HG02938 (cell line): Measurements from ENCODE around the gene PRTG.
"Not testable (repeated sequence)": the region's sequence is repeated elsewhere in the genome, so short reads cannot be mapped to it uniquely, and the experiment has no call there.

Experiments used
- ATAC-seq: cut with Tn5 transposase; IDR thresholded peaks from one replicate; pipeline ENCODE4 v1.9.1; 2021; ENCODE audit warnings: mild to moderate bottlenecking, moderate library complexity; ENCODE audit not compliant: unreplicated experiment

PRTG gene, protein sequence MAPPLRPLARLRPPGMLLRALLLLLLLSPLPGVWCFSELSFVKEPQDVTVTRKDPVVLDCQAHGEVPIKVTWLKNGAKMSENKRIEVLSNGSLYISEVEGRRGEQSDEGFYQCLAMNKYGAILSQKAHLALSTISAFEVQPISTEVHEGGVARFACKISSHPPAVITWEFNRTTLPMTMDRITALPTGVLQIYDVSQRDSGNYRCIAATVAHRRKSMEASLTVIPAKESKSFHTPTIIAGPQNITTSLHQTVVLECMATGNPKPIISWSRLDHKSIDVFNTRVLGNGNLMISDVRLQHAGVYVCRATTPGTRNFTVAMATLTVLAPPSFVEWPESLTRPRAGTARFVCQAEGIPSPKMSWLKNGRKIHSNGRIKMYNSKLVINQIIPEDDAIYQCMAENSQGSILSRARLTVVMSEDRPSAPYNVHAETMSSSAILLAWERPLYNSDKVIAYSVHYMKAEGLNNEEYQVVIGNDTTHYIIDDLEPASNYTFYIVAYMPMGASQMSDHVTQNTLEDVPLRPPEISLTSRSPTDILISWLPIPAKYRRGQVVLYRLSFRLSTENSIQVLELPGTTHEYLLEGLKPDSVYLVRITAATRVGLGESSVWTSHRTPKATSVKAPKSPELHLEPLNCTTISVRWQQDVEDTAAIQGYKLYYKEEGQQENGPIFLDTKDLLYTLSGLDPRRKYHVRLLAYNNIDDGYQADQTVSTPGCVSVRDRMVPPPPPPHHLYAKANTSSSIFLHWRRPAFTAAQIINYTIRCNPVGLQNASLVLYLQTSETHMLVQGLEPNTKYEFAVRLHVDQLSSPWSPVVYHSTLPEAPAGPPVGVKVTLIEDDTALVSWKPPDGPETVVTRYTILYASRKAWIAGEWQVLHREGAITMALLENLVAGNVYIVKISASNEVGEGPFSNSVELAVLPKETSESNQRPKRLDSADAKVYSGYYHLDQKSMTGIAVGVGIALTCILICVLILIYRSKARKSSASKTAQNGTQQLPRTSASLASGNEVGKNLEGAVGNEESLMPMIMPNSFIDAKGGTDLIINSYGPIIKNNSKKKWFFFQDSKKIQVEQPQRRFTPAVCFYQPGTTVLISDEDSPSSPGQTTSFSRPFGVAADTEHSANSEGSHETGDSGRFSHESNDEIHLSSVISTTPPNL

DNA sequence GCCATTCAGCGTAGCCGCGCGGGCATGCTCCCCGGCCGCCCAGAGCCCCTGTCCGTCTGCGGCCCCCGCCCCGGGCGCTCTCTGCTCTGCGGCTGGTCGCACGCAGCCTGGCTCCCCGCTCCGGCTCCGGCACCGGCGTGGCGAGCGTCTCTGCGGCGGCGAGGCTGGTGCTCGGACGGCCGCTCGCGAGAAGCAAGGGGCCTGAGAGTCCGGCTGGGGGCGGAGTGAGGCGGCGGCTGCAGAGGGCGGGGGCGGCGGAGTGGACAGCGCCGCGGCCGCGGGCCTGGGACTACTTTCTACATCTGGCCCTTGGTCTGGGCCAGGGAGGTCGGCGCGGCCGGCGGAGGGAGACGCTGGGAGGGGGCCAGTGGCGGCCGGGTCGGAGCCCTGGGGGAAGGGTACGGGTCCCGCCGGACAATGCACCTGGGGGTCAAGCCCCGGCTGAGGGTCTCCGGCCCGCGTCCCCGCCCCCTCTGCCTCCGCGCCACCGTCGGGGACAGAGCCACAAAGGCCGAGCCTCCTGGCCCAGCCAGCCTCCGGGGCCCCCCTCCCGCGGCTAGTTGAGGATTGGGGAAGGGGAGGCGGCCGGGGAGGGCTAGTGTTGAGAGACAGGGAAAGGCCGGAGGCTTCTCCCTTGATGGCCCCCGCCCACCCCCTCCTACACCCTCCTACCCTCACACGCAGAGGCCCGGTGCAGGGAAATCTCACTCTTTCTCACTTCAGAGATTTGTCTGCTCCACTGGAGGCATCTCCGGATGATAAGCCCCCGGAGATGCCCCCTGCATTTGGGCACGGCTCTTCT is at the start of gene PRTG:
PRTG (minus strand) TSS at position 226 of the 802 bp plus-strand sequence; CDS start at position 5, 221 bp downstream.
- ATAC-seq: no peak

DNA sequence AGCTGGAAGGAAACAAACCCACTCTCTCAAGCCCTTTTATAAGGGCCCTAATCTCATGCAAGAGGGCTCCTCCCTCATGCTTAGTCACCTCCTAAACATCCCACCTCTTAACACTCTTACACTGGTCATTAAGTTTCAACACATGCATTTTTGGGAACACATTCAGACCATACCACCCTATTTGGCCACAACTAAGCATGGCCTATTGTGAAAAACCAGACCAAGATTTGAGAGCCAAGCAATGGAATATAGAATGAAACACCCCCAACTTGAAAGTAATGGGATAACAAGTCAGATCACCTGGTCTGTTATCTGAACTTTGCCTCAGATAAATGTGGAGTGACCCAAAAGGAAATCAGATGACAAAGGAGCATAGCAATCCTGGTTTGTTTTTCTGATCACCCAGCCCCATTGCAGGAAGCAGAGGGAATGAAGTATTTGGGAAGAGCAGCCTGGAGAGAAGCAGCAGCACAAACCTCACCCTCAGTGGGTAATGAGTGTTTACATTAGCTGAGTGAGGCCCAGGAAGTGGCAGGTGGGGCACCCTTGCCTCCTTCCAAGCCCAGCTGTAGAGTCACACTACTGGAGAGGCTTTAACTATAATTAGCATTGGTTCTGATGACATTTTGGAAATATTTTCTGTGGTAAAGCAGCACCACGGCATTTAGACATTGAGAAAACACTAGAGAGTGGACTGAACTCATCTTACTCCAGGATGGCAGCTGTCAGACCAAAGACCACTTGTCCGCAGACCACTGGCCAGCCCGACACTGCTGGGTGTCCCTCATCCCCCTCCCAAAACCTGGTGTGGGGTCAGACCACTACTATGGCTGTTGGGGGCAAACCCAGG is 48.8 kb upstream of the PRTG start:
- ATAC-seq: no peak

DNA sequence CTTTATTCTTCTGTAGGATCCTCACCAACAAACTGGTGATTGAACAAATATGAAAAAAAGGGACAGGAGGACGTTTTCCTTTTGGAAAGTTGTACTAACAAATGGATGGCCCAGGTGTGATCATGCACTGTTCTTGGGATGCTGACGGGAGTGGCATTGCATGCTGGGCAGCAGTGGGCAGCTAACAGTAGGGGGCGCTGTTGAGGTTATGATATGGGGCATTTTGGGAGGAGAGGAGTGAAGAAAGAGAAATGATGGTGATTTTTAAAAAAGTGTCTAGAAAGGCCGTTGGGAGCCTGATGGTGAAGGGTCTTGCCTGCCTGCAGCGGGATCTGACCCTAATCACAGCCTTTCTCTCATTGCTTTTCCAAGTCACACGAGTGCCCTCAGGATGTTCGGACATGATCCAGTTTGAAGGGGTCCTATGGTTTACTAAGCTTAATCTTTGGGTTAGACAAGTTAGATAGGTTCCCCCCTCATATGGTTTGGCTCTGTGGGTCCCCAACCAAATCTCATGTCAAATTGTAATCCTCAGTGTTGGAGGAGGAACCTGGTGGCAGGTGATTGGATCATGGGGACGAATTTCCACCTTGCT is 46.2 kb upstream of the PRTG start:
- no peak for ATAC-seq

DNA sequence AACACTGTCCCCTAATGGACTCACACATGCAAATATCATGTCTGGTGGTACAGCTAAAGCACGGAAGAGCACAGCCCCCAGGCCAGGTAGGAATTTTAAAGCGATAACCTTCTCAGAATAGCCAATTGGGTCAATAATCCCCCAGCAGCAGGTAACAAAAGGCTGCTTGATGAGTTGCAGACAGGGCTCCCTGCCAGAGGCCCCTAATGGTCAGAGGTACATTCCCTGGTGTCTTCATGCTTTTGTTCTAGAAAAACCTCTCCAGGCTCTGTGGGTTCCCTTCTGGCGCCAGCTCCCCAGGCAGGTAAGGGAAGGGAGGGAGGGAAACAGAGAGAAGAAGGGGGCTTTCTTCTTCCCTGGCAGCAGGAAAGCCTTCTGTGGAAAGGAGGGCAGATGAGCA is 43.4 kb upstream of the PRTG start:
- no peak for ATAC-seq

DNA sequence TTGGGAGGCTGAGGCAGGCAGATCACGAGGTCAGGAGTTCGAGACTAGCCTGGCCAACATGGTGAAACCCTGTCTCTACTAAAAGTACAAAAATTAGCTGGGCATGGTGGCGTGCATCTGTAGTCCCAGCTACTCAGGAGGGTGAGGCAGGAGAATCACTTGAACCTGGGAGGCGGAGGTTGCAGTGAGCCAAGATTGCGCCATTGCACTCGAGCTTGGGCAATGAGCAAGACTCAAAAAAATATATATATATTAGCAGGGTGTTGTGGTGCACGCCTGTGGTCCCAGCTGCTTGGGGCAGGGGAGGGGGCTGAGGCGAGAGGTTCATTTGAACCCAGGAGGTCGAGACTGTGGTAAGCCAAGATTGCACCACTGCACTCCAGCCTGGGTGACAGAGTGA is 42.6 kb upstream of the PRTG start:
- not testable (repeated sequence) for ATAC-seq

DNA sequence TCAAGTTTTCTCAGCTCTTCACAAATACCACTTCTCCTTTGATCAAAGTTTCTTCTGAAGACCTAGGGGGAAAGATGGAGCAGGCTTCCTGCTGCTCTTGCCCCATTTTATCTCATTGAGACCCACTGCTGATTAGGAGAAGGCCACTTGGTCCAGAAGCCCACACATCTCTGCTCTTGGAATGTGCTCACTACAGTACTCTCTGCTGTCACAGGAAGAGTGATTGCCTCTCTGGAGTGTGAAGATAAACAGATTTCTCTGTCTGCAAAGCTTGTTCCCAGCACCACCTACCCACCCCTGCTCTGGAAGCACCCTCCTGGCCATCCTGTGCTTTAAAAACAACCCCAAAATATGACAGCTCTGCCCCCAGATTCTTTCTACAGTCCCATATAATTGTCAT is 41.3 kb upstream of the PRTG start:
- no peak for ATAC-seq

DNA sequence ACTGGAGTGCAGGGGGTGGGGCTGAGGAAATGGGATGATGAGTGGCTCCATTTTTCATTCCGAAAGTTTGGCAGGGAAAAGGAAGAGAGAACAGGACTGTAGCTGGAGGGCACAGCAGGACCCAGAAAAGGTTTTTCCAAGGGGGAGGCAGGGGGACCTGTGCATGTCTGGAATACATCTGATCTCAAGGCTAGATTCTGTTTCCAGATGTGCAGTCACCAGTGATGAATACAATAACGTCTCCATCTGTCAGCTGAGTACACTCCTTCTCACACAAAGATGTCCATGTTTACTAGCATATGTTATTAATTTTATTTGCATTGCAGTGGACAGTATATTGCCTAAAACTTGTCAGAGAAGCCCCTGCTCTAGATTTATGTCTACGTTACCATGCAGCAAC is 39.9 kb upstream of the PRTG start:
- ATAC-seq: no peak

DNA sequence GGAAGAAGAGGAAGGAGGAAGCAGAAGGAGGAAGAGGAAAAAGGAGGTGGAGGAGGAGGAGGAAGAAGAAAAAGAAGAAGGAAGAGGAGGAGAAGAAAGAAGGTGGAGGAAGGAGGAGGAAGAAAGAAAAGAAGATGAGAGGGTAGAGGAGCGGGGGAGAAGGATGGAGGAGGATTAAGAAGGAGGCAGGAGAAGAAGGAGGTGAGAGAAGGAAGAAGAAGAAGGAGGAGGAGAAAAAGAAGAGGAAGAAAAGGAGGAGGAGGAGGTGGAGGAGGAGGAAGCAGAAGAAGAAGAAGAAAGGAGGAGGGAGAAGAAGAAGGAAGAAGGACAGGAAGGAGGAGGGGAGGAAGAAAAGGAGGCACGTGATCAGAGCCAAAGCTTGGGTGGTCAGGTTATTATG is 37.3 kb upstream of the PRTG start:
- ATAC-seq: no peak

DNA sequence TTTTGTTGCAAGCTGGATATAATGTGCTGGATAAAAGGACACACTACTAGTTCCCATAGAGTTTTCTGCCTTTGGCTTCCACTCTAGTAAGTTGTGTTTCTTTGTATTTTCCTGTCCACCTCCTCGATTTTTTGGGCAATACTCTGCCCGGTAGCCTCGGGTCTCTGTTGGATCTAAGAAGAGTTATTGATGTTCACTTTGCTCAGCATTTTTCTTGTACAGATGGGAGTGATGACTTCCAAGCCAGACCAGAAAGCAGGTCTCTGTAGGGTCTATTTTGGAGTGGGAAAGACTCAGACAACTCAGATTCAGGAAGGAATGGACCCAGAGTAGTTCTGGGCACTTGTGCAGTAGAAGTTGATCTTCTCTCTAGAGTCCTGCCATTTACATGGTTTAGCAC is 36.0 kb upstream of the PRTG start:
- no peak for ATAC-seq

DNA sequence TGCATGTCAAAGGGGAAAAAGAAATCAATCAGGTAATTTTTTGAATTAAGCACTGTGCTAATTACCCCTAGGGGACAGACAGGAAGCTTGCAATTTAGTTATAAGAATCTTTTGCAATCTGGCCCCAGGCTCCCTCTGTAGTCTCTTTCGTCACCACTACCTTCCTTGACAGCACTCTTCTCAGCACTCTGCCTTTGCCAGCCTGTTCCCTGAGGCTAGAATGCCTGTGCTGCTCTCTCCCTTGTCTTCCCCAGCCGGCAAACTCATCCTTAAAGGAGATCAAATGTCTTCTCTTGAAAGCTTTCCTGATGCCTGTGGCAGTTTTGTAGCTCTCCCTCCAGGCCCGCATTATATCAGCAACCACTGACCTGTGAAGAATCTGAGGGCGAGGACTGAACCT is 32.4 kb upstream of the PRTG start:
- ATAC-seq: no peak

DNA sequence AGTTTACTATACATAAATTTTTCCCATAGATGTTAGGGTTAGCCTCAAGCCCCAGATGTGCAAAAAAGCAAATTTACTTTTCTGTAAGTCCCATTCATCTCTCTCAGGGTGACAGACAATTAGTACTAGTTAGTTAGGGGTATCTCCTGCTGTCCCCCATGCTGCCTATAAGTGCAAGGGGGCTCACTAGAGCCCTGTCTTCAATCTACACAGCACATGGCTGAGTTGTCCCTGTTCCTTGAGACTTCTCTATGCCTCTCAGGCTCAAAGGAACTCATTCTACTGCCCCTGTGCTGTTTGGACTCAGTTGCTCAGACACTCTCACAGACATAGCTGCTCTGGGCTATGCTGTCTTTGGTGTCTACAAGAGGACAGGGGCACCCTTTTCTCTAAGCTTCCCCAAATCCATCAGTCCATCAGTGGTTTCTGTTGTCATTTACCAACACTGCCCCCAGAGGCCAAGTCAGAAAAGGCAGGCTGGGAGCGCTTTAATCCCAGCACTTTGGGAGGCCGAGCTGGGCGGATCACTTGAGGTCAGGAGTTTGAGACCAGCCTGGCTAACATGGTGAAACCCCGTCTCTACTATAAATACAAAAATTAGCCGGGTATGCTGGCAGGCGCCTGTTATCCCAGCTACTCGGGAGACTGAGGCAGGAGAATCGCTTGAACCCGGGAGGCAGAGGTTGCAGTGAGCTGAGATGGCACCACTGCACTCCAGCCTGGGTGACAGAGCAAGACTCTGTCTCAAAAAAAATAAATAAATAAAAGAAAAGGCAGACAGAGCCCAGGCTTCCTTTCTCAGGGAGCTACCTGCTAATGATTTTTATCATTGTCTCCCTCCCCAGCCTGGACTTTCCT is 31.4 kb upstream of the PRTG start:
- ATAC-seq: no peak

DNA sequence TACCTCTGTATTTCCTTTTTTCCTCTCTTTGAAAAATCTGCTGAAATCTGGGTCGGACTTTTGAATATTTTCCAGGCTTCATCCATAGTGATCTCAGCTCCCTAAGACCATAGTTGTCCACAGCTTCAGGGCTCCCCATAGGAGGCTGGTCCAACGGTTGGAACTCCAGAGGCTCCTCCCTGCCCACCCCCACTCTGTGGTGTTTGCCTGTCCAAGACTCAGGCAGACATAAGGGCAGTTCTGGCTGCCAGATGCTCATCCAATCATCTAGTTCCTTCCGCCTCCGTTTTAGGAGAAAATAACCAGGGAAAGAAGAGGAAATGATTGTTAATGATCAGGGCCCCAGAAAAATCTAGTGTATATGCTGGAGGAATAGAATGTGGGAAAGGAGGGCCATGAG is 27.9 kb upstream of the PRTG start:
- no peak for ATAC-seq

DNA sequence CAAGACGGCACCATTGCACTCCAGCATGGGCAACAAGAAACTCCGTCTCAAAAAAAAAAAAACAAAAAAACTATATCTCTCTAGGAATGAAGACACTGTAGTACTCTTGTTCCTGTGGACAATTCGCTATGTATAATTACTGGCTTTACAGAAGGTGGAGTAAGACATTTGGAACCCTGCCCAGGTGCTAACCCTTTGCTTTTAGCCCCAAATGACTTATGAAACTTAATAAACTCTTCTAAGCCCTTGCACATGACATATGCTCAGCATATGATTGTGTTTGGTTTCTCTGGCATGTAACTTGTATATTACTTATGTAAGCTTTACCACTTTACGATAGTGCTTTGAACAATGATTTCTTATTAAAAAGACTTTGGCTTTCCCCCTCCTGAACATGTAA is 27.3 kb upstream of the PRTG start:
- ATAC-seq: no peak

DNA sequence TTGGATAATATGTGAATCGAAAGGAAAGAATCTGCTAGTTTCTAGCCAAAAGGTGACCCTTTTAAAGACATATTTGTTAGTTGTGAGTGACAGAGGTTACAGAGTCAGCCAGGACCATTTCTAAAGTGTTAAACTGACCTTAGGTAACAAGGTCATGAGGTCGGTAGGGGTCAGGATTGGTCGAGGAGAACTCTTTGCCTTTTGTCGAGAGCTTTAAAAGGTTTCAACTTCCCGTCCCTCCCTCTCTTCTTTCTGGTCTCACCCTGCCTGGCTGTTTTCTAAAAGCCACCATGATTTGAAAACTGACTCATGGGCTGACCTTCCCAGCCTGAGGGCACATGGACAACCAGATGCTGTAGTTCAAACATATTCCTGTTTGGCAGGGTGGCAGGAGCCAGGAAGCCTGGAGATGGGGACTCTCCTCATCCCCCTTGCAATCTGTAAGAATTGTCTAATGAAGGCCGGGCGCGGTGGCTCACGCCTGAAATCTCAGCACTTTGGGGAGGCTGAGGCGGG is 25.8 kb upstream of the PRTG start:
- ATAC-seq: no peak

DNA sequence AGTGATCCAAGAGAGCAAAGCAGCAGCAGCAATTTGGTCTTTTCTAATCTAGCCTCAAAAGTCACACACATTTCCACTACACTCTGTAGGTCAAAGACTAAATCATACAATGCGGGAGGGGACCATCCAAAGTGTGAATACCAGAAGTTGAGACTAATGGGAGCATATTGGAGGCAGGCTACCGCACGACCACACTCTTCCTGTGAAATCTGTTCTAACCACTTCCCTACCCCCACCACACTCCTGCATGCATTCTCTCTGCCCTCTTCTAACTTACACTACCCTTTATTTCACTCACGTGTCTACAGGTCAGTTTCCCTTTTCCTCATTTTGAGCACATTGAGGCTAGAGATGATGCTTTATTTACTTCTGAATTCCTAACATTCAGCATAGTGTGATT is 23.7 kb upstream of the PRTG start:
- no peak for ATAC-seq

DNA sequence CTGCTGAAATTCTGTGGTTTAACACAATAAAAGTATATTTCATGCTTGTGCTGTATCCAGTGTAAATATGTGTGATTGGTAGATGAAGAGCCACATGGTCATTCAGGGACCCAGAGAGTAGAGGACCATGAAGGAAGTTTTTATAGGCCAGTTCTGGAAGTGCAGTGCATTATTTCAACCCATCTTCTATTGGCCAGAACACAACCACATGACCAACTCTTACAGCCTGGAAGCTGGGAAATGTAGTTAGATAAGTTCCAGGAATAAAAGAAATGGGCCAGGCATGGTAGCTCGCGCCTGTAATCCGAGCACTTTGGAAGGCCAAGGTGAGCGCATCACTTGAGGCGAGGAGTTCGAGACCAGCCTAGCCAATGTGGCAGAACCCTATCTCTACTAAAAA is 21.4 kb upstream of the PRTG start:
- no peak for ATAC-seq

DNA sequence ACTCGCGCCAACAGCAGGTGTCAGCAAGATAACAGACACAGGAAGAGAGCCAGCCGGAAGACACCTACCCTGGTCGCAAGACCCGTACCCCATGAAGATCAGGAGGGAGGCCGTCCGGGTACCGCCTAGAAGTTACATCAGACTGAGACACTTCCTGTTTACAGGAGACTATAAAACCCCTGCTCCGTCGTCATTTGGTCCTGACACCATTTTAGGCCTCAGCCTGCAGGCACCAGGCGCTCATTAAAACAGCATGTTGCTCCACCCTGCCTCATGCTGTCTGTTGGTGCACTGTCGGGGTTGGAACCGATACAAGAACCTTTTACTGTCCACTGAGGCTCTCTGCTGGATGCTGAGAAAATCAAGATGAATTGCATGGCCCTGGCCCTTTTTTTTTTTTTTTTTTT is 15.6 kb upstream of the PRTG start:
- no peak for ATAC-seq

DNA sequence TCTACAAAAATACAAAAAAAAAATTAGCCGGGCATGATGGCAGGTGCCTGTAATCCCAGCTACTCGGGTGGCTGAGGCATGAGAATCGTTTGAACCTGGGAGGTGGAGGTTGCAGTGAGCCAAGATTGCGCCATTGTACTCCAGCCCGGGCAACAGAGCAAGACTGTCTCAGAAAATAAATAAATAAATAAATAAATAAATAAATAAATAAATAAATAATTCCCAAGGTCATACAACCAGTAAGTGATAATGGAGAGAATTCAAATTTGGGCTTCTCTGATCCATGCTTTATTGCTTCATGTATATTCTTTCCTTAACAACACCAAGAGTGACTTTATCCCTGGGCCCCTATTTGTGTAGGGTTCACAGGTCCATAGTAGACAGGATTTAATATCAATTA is 10.5 kb upstream of the PRTG start:
- ATAC-seq: not testable (repeated sequence)
